ENCODE measurements around the gene PRCD. TPM values are rescaled to one million over a fixed set of nuclear protein-coding genes. Genes with fewer than 3 reads are reported as not detected.

Gene PRCD
- total RNA-seq, 6 experiments from 2014 or later, result 0.12 to 1.3 (median 0.22) TPM; not detected in 3

GRCh38 chr17:76547183-76547641, 7.4 kb downstream of the PRCD start:
- Histone ChIP-seq H3K9me3 (no peaks in the 10 kb centered on the region), H3K36me3 (no peaks in the 10 kb centered on the region), H3K27ac (no peak overlapping the region), H3K4me1 (peaks cover 0 to 58% (median 14%) of the 10 kb centered on the region in 4 donors), H3K27me3 (no peaks in the 10 kb centered on the region), H3K4me3 (no peak overlapping the region)
- intact Hi-C loops (cut with DNase I), result no loop called here
- 19% methylated on average over 2 of the region's 3 CpGs for WGBS (ENCODE audit: insufficient coverage, low coverage, low lambda C conversion rate, missing lambda C conversion rate)
- DNase-seq (no peak), ATAC-seq (peak; percentile 42 to 60 (median 52))
- TF ChIP-seq POLR2A (IDR thresholded peaks at IDR 0.05), result no peak
- TF ChIP-seq CTCF (IDR thresholded peaks at IDR 0.05), result peak; percentile 54 to 60 (median 56)

- 43% methylated on average over 2 of the region's 2 CpGs for WGBS (ENCODE audit: insufficient coverage, low coverage, low lambda C conversion rate, missing lambda C conversion rate)
- TF ChIP-seq CTCF (IDR thresholded peaks at IDR 0.05), result no peak
- TF ChIP-seq POLR2A (IDR thresholded peaks at IDR 0.05), result no peak
- Histone ChIP-seq H3K27me3 (no peaks in the 10 kb centered on the region), H3K9me3 (no peaks in the 10 kb centered on the region), H3K4me3 (peak overlapping the region in 1 of 3 donors; percentile 39), H3K4me1 (peaks cover 0 to 58% (median 14%) of the 10 kb centered on the region in 4 donors), H3K36me3 (no peaks in the 10 kb centered on the region), H3K27ac (peak overlapping the region in 1 of 3 donors; percentile 79)
- DNase-seq (no peak), ATAC-seq (no peak)
- intact Hi-C loops (cut with DNase I), result no loop called here
Measured at GRCh38 chr17:76547642-76548202, 7.9 kb downstream of the PRCD start.

GRCh38 chr17:76548378-76549214, 8.8 kb downstream of the PRCD start:
- WGBS (ENCODE audit: insufficient coverage, low coverage, low lambda C conversion rate, missing lambda C conversion rate), result 24% methylated on average over 8 of the region's 9 CpGs
- intact Hi-C loops (cut with DNase I), result no loop called here
- Histone ChIP-seq H3K9me3 (no peaks in the 10 kb centered on the region), H3K36me3 (no peaks in the 10 kb centered on the region), H3K4me3 (peak overlapping the region in 1 of 3 donors; percentile 39), H3K27me3 (no peaks in the 10 kb centered on the region), H3K4me1 (peaks cover 0 to 58% (median 14%) of the 10 kb centered on the region in 4 donors), H3K27ac (peak overlapping the region; percentile 46 to 79 (median 55))
- no peak for TF ChIP-seq CTCF (IDR thresholded peaks at IDR 0.05)
- TF ChIP-seq POLR2A (IDR thresholded peaks at IDR 0.05), result no peak
- DNase-seq, result no peak
- ATAC-seq, result peak; percentile 44 to 67 (median 58)

GRCh38 chr17:76549215-76549518, 9.3 kb downstream of the PRCD start:
- intact Hi-C loops (cut with DNase I), result no loop called here
- ATAC-seq (no peak), DNase-seq (no peak)
- Histone ChIP-seq H3K4me3 (peak overlapping the region in 1 of 3 donors; percentile 39), H3K27me3 (no peaks in the 10 kb centered on the region), H3K9me3 (no peaks in the 10 kb centered on the region), H3K4me1 (peaks cover 0 to 57% (median 14%) of the 10 kb centered on the region in 4 donors), H3K36me3 (no peaks in the 10 kb centered on the region), H3K27ac (peak overlapping the region in 1 of 3 donors; percentile 46)
- TF ChIP-seq POLR2A (IDR thresholded peaks at IDR 0.05) (no peak), CTCF (IDR thresholded peaks at IDR 0.05) (no peak)
- 25% methylated on average over 9 of the region's 9 CpGs for WGBS (ENCODE audit: insufficient coverage, low coverage, low lambda C conversion rate, missing lambda C conversion rate)

All from right lobe of liver (tissue), 6 donors.